Measurements from ENCODE around the gene WWP2.

The WWP2 gene

DNA sequence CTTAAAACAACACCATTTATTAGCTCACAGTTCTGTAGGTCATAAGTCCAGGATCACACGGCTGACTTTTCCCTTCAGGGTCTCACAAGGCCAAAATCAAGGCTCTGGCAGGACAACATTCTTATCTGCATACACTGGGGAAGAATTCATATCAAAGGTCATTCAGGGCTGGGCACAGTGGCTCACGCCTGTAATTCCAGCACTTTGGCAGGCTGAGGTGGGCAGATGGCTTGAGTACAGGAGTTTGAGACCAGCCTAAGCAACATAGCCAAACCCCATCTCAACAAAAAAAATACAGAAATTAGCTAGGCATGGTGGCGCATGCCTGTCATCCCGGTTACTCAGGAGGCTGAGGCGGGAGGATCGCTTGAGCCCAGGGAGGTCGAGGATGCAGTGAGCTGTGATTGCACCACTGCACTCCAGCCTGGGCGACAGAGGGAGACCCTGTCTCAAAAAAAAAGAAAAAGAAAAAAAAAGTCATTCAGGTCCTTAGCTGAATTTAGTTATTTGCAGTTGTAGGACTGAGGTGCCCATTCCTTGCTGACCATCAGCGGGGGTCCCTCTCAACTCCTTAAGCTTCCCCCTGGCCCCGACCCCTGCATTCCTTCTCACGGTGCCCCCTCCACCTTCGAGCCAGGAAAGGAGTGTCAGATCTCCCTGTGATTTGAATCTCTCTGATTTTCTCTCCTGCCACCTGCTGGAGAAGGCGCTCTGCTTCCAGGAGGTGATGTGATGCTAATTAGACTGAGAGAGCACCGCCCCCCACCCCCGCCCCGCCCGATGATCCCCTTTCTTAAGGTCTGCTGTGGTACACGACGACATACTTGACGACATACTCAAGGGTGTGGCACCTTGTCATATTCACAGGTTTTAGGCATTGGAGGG, 97.2 kb downstream of the WWP2 start:
- DNase-seq (ENCODE audit: low read depth): no peak

DNA sequence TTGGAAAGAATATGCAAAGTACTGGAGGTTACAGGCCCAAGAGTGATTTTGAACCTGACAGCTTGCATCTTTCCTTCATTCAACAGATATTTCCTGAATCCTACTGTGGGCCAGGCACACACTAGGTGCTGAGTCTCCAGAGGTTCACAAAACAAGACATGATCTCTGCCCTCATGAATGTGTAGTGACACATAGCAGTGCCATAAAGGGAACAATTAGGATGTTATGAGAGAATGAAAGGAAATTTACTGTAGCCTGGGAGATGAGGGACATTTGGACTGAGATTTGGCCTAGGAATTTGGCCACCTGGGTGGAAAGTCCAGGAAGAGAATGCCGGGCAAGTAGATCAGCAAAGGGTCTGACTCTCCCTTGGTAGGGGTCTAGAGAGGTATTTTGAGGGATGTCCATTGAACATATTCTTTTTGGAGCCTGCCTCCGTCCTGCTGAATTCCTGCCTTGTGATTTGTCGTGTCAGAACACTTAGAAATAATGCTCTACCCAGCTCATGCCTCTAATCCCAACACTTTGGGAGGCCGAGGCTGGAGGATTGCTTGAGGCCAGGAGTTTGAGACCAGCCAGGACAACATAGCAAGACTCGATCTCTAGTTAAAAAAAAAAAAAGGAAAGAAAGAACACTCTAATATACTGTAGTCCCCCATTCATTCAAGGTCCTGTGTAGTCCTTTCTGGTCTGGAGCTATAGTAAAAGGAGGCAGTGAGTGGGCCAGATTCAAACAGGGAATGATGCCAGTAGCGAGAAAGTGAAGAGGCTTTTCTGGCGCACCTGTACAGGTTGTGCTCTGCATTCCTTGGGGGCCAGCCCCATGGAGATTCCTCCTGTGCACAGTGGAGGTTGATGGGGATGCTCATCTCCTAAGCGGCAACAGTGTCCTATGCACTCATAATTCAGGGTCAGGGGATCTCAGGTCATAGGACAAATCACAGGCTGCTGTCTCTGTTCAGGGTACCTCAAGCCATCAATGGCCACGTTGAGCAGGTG, 98.4 kb downstream of the WWP2 start:
- DNase-seq (ENCODE audit: low read depth): no peak

GRCh38 chr16:69861292-69862030, 99.3 kb downstream of the WWP2 start:
- peak; percentile 57 for DNase-seq (ENCODE audit: low read depth)

DNA sequence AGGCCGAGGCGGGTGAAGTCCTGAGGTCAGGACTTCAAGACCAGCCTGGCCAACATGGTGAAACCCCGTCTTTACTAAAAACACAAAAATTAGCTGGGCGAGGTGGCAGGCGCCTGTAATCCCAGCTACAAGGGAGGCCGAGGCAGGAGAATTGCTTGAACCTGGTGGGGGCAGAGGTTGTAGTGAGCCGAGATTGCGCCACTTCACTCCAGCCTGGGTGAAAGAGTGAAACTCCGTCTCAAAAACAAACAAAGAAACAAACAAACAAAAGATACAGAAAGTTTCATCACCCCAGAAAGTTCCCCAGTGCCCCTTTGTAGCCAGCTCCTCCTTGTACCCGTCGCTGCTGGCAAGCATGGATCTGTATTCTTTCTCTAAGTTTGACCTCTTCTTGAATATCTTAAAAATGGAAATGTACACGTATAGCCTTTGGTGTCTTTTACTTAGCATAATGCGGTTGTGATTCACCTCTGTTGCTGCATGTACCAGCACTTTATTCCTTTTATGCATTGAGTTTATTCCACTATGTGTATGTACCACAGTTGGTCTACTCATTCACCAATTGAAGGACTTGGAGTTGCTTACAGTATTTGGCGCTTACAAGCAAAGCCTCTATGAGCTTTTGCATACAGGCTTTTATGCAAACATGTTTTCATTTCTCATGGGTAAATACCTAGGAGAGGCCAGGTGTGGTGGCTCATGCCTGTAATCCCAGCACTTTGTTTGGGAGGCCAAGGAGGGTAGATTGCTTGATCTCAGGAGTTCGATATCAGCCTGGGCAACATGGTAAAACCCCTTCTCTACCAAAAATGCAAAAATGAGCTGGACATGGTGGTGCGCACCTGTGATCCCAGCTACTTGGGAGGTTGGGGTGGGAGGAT, 101.5 kb downstream of the WWP2 start:
- DNase-seq (ENCODE audit: low read depth): no peak

DNA sequence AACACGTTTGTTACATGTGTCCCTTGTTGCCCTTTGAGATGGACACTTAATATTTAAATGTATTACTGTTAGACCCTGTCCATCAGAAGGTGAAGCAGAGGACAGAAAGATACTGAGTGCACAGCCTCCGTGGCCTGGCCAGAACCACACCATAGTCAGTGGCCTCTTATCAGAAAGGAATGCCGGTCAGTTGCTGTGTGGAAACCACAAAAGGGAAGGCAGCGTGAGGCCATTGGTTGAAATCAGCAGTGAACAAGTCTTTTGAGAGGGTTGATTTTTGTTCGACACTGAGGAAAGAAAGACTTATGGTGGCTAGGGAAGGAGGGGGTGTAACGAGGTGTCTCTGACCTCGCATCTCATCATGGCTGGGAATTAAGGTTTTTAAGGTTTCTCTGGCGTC, 103.6 kb downstream of the WWP2 start:
- no peak for DNase-seq (ENCODE audit: low read depth)

DNA sequence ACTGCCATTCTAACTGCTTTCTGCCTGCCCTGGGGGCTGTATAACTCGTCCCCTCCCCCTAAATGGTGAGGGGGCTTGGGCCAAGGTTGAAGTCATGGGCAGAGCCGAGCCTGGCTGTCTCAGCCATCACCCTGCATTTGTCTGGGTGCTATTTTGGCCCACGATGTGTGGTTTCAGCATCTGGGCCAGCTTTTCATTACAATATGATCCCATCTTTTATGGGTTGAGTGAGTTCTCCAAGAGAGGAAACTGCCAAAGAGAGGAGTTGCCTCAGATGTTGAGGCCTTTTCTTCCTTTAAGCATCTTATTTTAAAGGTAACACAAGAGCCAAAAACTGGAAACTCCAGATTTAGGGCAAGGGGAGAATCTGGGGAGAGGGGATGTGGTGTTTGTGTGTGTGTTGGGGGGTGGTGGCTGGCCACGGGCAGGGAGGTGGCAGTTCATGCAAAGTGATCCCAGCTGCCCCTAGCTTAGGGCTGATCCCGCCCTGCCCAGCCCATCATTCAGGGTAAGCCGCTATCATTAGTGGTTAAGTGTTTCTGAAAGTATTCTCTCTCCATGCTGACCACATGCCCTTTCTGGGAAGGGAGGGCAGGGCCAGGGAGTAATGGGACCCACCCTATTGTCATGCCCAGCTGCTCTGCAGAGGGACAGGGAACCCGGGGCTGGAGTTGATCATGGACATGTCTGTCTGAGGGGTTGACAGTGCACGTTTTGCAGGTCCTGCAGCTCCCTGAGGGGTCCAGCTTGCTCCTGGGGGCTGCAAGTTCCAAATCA, 105.8 kb downstream of the WWP2 start:
- no peak for DNase-seq (ENCODE audit: low read depth)

DNA sequence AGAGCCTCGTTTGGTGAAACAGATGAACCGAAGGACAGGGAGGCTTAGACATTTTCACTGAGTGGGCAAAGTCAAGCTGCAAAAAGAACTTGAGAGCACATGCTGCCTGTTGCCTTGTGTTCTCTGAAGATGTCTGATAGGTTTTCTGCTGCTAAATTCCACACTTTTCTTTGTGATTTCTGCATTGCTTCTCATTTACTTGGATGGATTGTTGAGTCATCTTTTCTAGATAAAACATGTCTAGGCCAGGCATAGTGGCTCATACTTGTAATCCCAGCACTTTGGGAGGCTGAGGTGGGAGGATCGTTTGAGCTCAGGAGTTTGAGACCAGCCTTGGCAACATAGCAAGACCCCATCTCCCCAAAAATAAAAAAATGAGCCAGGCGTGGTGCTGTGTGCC, 108.6 kb downstream of the WWP2 start:
- DNase-seq (ENCODE audit: low read depth): no peak

- no peak for DNase-seq (ENCODE audit: low read depth)
These were observed 109.6 kb downstream of the WWP2 start for GRCh38 chr16:69871708-69872107.

DNA sequence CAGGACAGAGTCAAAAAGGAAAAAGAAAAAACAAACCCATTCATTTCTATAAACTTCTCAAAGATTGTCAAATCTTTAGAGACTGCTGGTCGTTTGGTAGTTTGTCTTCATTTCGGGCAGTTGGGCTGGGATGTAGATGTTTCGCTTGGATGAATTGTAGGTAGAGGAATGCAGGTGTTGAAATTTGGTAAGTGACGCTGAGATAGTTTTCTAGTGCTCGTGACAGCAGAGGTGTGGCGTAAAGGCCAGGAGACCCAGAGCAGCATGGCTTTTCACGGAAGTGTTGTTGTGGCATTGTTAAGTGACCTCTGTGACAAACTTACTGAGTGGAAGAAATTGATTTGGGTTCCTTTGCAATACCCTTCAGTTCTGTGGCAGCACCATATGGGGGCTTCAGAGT, 110.8 kb downstream of the WWP2 start:
- DNase-seq (ENCODE audit: low read depth): no peak

DNA sequence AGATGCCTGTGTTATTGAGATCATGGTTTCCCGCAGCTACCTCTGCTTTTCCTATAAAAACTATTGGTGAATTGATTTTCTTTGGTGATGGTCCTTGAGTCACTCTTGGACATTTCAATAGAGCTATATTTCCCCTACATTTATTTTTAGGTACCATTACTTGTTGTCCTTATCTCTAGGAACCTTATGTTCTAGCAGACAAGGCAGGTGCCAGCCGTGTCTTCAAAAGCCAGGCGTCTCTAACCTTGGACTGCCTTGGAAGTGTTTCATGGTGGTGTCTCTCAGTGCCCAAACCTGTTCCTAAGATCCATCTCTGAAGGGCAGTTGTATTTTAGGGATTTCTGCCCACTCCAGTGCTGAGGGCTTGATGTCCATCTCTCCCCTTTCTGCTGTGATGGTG, 111.7 kb downstream of the WWP2 start:
- DNase-seq (ENCODE audit: low read depth): no peak

DNA sequence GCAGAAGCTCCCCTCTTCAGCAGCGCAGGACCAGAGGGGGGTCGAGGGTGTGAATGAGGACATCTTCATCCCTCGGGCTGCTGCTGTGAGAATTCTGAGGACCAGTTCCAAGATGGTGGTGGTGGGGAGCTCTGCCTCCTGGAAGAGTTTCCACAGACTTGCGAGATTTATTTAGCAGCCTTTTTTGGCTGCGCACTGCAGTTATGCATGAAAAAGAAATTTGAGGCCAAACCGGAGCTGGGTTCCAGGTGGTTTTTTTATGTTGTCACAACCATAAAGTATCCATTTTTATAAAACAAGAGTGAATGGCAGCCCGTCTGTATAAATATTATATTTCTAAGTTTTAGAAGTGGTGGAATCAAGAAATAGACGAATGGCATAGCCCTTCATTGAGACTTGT, 112.1 kb downstream of the WWP2 start:
- DNase-seq (ENCODE audit: low read depth): no peak

GRCh38 chr16:69880640-69881133, 118.6 kb downstream of the WWP2 start:
- peak; percentile 86 for DNase-seq (ENCODE audit: low read depth)

DNA sequence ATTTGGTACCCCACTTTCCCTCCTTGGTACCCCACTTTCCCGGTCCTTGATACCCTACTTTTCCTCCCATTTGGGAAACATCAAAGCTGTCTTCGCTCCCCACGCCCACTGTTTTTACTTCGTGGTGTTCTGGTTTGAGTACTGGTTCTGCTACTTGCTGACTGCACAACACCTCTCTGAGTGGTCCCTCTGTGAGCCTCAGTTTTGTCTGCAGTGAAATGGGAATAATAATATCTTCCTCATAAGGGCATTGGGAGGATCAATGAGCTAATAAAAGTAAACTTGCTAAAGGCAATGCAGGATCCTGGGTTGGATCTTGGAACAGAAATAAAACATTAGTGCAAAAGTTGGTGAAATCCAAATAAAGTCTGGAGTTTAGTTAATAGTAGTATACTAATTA, 119.0 kb downstream of the WWP2 start:
- DNase-seq (ENCODE audit: low read depth): no peak

- no peak for DNase-seq (ENCODE audit: low read depth)
These were observed 121.6 kb downstream of the WWP2 start for GRCh38 chr16:69883744-69884143.

GRCh38 chr16:69885722-69886121, 123.6 kb downstream of the WWP2 start:
- DNase-seq (ENCODE audit: low read depth): no peak

DNA sequence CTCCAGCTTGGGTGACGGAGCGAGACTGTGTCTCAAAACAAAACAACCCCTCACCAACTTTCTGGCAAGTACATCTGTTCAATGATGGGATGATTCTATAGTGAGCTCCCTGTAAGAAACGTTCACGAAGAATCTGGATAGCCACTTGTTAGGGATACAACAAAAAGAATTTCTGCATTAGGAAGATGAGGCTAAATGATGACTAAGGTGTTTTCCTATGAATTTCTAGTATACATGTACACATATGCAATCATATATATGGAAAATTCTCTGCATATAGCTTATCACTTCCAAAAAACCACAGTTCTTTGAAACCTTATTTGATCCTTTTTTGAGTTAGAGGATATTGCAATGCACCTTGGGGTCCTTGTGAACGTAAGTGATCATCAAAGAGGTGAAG, 124.6 kb downstream of the WWP2 start:
- no peak for DNase-seq (ENCODE audit: low read depth)

DNA sequence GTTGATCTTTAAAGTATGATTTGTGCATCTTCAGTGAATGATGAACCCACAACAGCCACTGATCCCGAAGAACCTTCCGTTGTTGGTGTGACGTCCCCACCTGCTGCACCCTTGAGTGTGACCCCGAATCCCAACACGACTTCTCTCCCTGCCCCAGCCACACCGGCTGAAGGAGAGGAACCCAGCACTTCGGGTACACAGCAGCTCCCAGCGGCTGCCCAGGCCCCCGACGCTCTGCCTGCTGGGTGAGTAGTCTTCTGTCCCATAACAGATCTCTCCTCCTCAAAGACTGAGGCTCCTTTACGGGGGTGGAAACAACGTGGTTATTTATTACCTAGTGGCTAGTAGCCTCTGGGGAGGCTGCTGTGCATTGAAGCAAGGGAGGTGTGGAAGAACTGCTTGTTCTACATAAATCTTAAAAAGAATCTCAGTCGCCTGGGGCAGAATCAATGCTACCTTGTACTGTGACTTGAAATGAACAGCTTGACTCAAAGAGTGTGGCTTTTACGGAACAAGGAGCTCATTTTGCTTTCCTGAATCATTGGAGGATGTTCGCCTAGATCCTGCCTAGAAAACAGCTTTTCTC, 126.0 kb downstream of the WWP2 start:
- DNase-seq (ENCODE audit: low read depth): no peak

GRCh38 chr16:69889295-69889964, 127.3 kb downstream of the WWP2 start:
- DNase-seq (ENCODE audit: low read depth): no peak

All from fibroblast of gingiva (primary cell).